Mesenchymal stem cell (in vitro differentiated cells and primary cell): ENCODE measurements around the gene GNAT1.
A peak's percentile ranks its signal among the peaks of the same experiment; 100 is the strongest.

Source experiments
- DNase-seq: peaks from one replicate; pipeline ENCODE4 v3.0.0-alpha.2; 2013
- H2AFZ ChIP-seq: one replicate; pipeline ENCODE4 v1.6.1; 2013; ENCODE audit warnings: low read depth, mild to moderate bottlenecking, control low read depth, inconsistent platforms, low read length, moderate library complexity
- H2AK5ac ChIP-seq: 2 replicates; pipeline ENCODE4 v1.6.1; 2013; ENCODE audit warnings: low read length, moderate library complexity, mild to moderate bottlenecking, inconsistent platforms; ENCODE audit not compliant: severe bottlenecking
- H2BK120ac ChIP-seq: one replicate; pipeline ENCODE4 v1.6.1; 2013; ENCODE audit warnings: low read depth, mild to moderate bottlenecking, inconsistent platforms, low read length, moderate library complexity
- H2BK12ac ChIP-seq, 2 experiments: one replicate each; pipeline ENCODE4 v1.6.1; 2013; ENCODE audit warnings: inconsistent platforms in 2 of 2, low read length in 2 of 2, mild to moderate bottlenecking in 2 of 2, moderate library complexity in 2 of 2, control low read depth in 1 of 2
- H2BK15ac ChIP-seq: one replicate; pipeline ENCODE4 v1.6.1; 2013; ENCODE audit warnings: mild to moderate bottlenecking, low read depth, inconsistent platforms; ENCODE audit not compliant: poor library complexity, severe bottlenecking
- H2BK5ac ChIP-seq: 2 replicates; pipeline ENCODE4 v1.6.1; 2013; ENCODE audit warnings: low read depth, mild to moderate bottlenecking, low read length, control low read depth, inconsistent platforms; ENCODE audit not compliant: poor library complexity, severe bottlenecking
- H3K14ac ChIP-seq, 2 experiments: one replicate each; pipeline ENCODE4 v1.6.1; 2013; ENCODE audit warnings: inconsistent platforms in 2 of 2, low read length in 2 of 2, control low read depth in 1 of 2, mild to moderate bottlenecking in 1 of 2, moderate library complexity in 1 of 2
- H3K18ac ChIP-seq, 2 experiments: one replicate each; pipeline ENCODE4 v1.6.1; 2013; ENCODE audit warnings: inconsistent platforms in 2 of 2, low read length in 2 of 2, control low read depth in 1 of 2, low read depth in 1 of 2, mild to moderate bottlenecking in 1 of 2
- H3K23ac ChIP-seq, 2 experiments: one replicate each; pipeline ENCODE4 v1.6.1; 2013; ENCODE audit warnings: inconsistent platforms in 2 of 2, low read length in 2 of 2, mild to moderate bottlenecking in 2 of 2, moderate library complexity in 2 of 2, control low read depth in 1 of 2
- H3K27ac ChIP-seq: 2 replicates; pipeline ENCODE4 v1.5.1; 2013; ENCODE audit warnings: mild to moderate bottlenecking, moderate library complexity, low read length, control low read depth, inconsistent platforms; ENCODE audit not compliant: poor library complexity, severe bottlenecking
- H3K27me3 ChIP-seq, 2 experiments: 2 replicates each; pipeline versions ENCODE4 v1.6.1 to v1.7.0; 2013; ENCODE audit warnings: low read length in 2 of 2, mild to moderate bottlenecking in 2 of 2, moderate library complexity in 2 of 2, control low read depth in 1 of 2, inconsistent platforms in 1 of 2; ENCODE audit not compliant: control insufficient read depth in 1 of 2, insufficient read depth in 1 of 2
- H3K36me3 ChIP-seq, 2 experiments: 2 replicates each; pipeline versions ENCODE4 v1.6.1 to v1.7.0; 2013; ENCODE audit warnings: low read length in 2 of 2, control low read depth in 1 of 2, inconsistent platforms in 1 of 2, low read depth in 1 of 2, mild to moderate bottlenecking in 1 of 2; ENCODE audit not compliant: insufficient read depth in 2 of 2, control insufficient read depth in 1 of 2
- H3K4ac ChIP-seq, 2 experiments: one replicate each; pipeline ENCODE4 v1.6.1; 2013; ENCODE audit warnings: inconsistent platforms in 2 of 2, low read length in 2 of 2, mild to moderate bottlenecking in 2 of 2, moderate library complexity in 2 of 2, control low read depth in 1 of 2, low read depth in 1 of 2
- H3K4me1 ChIP-seq: 2 replicates; pipeline ENCODE4 v1.6.1; 2013; ENCODE audit warnings: low read depth, low read length, control low read depth; ENCODE audit not compliant: control insufficient read depth, insufficient read depth
- H3K4me2 ChIP-seq: 2 replicates; pipeline ENCODE4 v1.6.1; 2013; ENCODE audit warnings: low read length, mild to moderate bottlenecking, inconsistent platforms; ENCODE audit not compliant: poor library complexity, severe bottlenecking
- H3K4me3 ChIP-seq, 2 experiments: 2 replicates each; pipeline versions ENCODE4 v1.5.1 to v1.7.0; 2013; ENCODE audit warnings: low read length in 2 of 2, mild to moderate bottlenecking in 2 of 2, control low read depth in 1 of 2, low read depth in 1 of 2; ENCODE audit not compliant: insufficient read depth in 1 of 2
- H3K79me1 ChIP-seq: replicated peaks from 2 replicates; pipeline ENCODE4 v1.6.1; 2013; ENCODE audit warnings: mild to moderate bottlenecking, control low read depth, low read length, inconsistent platforms; ENCODE audit not compliant: poor library complexity, severe bottlenecking
- H3K9ac ChIP-seq: 2 replicates; pipeline ENCODE4 v1.7.0; 2013; ENCODE audit warnings: mild to moderate bottlenecking, low read length, moderate library complexity
- H3K9me3 ChIP-seq: 2 replicates; pipeline ENCODE4 v1.7.0; 2013; ENCODE audit warnings: mild to moderate bottlenecking, low read length; ENCODE audit not compliant: control insufficient read depth
- H4K8ac ChIP-seq: one replicate; pipeline ENCODE4 v1.6.1; 2013; ENCODE audit warnings: inconsistent platforms, mild to moderate bottlenecking, low read length, moderate library complexity
- H4K91ac ChIP-seq: one replicate; pipeline ENCODE4 v1.6.1; 2013; ENCODE audit warnings: mild to moderate bottlenecking, low read length, inconsistent platforms
- WGBS: methylation state at CpG from one replicate; pipeline ENCODE4 v1.1.7; 2013; ENCODE audit warnings: mixed read lengths; 5-methylcytosine and 5-hydroxymethylcytosine counted together

Gene GNAT1

GRCh38 chr3:50168388-50168787, 23.0 kb upstream of the GNAT1 start:
- WGBS: 92% methylated on average over 9 of the region's 9 CpGs
- H3K4me2 ChIP-seq: no peak overlapping the region
- no peak overlapping the region for H2AFZ ChIP-seq
- H3K27ac ChIP-seq: no peak overlapping the region
- H3K27me3 ChIP-seq: peaks cover 0 to 16% of the 10 kb centered on the region in 2 experiments
- H3K79me1 ChIP-seq: no peaks in the 10 kb centered on the region
- H3K18ac ChIP-seq: no peak overlapping the region
- no peaks in the 10 kb centered on the region for H3K9me3 ChIP-seq
- no peak overlapping the region for H3K9ac ChIP-seq
- peak overlapping the region; percentile 37 for H2BK15ac ChIP-seq
- no peak for DNase-seq
- no peak overlapping the region for H3K14ac ChIP-seq
- peaks cover 69% of the 10 kb centered on the region for H3K4me1 ChIP-seq
- H3K4me3 ChIP-seq: no peak overlapping the region
- H3K36me3 ChIP-seq: peaks cover 0 to 10% of the 10 kb centered on the region in 2 experiments
- H3K4ac ChIP-seq: no peak overlapping the region
- H2BK12ac ChIP-seq: peak overlapping the region in 1 of 2 experiments; percentile 27
- H4K8ac ChIP-seq: no peak overlapping the region
- peak overlapping the region; percentile 62 for H2AK5ac ChIP-seq
- H2BK5ac ChIP-seq: no peak overlapping the region
- no peak overlapping the region for H2BK120ac ChIP-seq
- H4K91ac ChIP-seq: peak overlapping the region; percentile 2
- no peak overlapping the region for H3K23ac ChIP-seq

- Histone ChIP-seq H2BK12ac (peak overlapping the region in 1 of 2 experiments; percentile 27), H3K79me1 (no peaks in the 10 kb centered on the region), H3K4me2 (no peak overlapping the region), H3K4me3 (no peak overlapping the region), H3K23ac (no peak overlapping the region), H3K27me3 (peaks cover 0 to 16% of the 10 kb centered on the region in 2 experiments), H3K4me1 (peaks cover 68% of the 10 kb centered on the region), H2BK120ac (no peak overlapping the region), H3K14ac (no peak overlapping the region), H4K8ac (no peak overlapping the region), H3K18ac (no peak overlapping the region), H4K91ac (no peak overlapping the region), H2BK5ac (no peak overlapping the region), H2AK5ac (peak overlapping the region; percentile 62), H3K36me3 (peaks cover 0 to 10% of the 10 kb centered on the region in 2 experiments), H3K9me3 (no peaks in the 10 kb centered on the region), H3K4ac (no peak overlapping the region), H2BK15ac (peak overlapping the region; percentile 37), H2AFZ (no peak overlapping the region), H3K27ac (no peak overlapping the region), H3K9ac (no peak overlapping the region)
- DNase-seq: no peak
- 95% methylated on average over 6 of the region's 6 CpGs for WGBS
These were observed 22.6 kb upstream of the GNAT1 start for GRCh38 chr3:50168791-50169190.

- no peaks in the 10 kb centered on the region for H3K79me1 ChIP-seq
- H2BK15ac ChIP-seq: no peak overlapping the region
- H3K36me3 ChIP-seq: peaks cover 0 to 15% of the 10 kb centered on the region in 2 experiments
- no peak overlapping the region for H2BK120ac ChIP-seq
- no peak overlapping the region for H3K23ac ChIP-seq
- no peak for DNase-seq
- no peak overlapping the region for H2BK12ac ChIP-seq
- no peak overlapping the region for H4K8ac ChIP-seq
- H3K14ac ChIP-seq: no peak overlapping the region
- H2AFZ ChIP-seq: no peak overlapping the region
- peaks cover 66% of the 10 kb centered on the region for H3K4me1 ChIP-seq
- no peak overlapping the region for H3K4me3 ChIP-seq
- H2BK5ac ChIP-seq: no peak overlapping the region
- H2AK5ac ChIP-seq: peak overlapping the region; percentile 43
- no peak overlapping the region for H4K91ac ChIP-seq
- H3K9me3 ChIP-seq: no peaks in the 10 kb centered on the region
- no peak overlapping the region for H3K4me2 ChIP-seq
- H3K18ac ChIP-seq: no peak overlapping the region
- H3K27ac ChIP-seq: no peak overlapping the region
- H3K4ac ChIP-seq: no peak overlapping the region
- WGBS: 97% methylated on average over 10 of the region's 11 CpGs
- H3K9ac ChIP-seq: no peak overlapping the region
- peaks cover 0 to 16% of the 10 kb centered on the region in 2 experiments for H3K27me3 ChIP-seq
These were observed 22.1 kb upstream of the GNAT1 start for GRCh38 chr3:50169232-50169832.

GRCh38 chr3:50169858-50170257, 21.6 kb upstream of the GNAT1 start:
- Histone ChIP-seq H3K14ac (no peak overlapping the region), H3K23ac (no peak overlapping the region)

More at GRCh38 chr3:50169858-50170257, 21.6 kb upstream of the GNAT1 start:
- no peak overlapping the region for H2BK15ac ChIP-seq
- no peak overlapping the region for H2BK12ac ChIP-seq
- H2AK5ac ChIP-seq: peak overlapping the region; percentile 40
- peaks cover 61% of the 10 kb centered on the region for H3K4me1 ChIP-seq
- no peak overlapping the region for H4K8ac ChIP-seq
- H4K91ac ChIP-seq: peak overlapping the region; percentile 28
- H2BK120ac ChIP-seq: no peak overlapping the region
- no peaks in the 10 kb centered on the region for H3K9me3 ChIP-seq
- H3K4me3 ChIP-seq: no peak overlapping the region
- whole genome bisulfite sequencing: 89% methylated on average over 1 of the region's 1 CpG
- no peaks in the 10 kb centered on the region for H3K79me1 ChIP-seq
- peaks cover 0 to 20% of the 10 kb centered on the region in 2 experiments for H3K36me3 ChIP-seq
- no peak overlapping the region for H3K18ac ChIP-seq
- H2BK5ac ChIP-seq: no peak overlapping the region
- H3K4ac ChIP-seq: no peak overlapping the region
- H3K27me3 ChIP-seq: peaks cover 0 to 16% of the 10 kb centered on the region in 2 experiments
- no peak for DNase-seq
- no peak overlapping the region for H2AFZ ChIP-seq
- no peak overlapping the region for H3K27ac ChIP-seq
- H3K9ac ChIP-seq: no peak overlapping the region
- no peak overlapping the region for H3K4me2 ChIP-seq
